DND-41 (cell line): Measurements from ENCODE around the gene SLX4IP.

ENCODE experiments used
- EZH2 ChIP-seq: IDR thresholded peaks from 3 replicates; pipeline ENCODE4 v1.6.1; 2012; ENCODE audit warnings: borderline replicate concordance, low read depth, mild to moderate bottlenecking, moderate library complexity, low read length, inconsistent platforms; ENCODE audit not compliant: severe bottlenecking
- TF ChIP-seq, protein P1 (sequence below): IDR thresholded peaks from 2 replicates; pipeline ENCODE4 v1.5.1; 2012; ENCODE audit warnings: borderline replicate concordance, low read length, moderate library complexity, mild to moderate bottlenecking; ENCODE audit not compliant: poor library complexity, severe bottlenecking; ENCODE audit errors: extremely low read depth

DNA sequence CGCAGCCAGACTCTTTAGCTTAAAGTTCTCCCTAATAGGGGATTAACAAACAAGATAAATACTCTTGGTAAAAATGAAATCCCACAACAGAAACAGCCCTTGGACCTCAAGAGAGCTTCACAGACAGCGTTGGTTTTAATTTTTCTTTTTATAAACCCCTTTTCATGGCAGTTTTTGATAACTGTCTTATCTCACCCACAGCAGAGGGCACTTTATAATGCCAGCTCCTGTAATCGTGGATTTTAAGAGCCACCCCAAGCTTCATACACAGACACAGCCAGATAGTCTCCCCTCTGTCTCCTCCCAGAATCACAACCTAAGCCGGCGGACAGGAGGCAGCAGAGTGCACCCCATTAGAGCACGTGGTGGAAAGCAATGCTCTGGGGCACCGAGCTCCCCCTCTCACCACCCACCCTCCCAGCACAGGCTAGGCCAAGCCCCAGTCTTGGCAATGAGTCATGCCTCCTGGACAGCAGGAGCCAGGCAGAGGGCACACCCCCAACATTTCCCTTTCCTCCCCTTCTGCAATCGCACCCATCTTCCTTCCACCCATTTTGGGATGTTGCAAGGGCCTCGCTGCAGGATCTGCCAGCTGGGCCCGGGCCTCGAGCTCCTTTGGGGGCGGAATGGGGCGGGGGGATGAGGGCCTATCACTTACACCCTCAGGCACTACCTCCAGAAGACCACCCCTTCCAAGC, 236.3 kb downstream of the SLX4IP start:
- TF ChIP-seq, protein P1, sequence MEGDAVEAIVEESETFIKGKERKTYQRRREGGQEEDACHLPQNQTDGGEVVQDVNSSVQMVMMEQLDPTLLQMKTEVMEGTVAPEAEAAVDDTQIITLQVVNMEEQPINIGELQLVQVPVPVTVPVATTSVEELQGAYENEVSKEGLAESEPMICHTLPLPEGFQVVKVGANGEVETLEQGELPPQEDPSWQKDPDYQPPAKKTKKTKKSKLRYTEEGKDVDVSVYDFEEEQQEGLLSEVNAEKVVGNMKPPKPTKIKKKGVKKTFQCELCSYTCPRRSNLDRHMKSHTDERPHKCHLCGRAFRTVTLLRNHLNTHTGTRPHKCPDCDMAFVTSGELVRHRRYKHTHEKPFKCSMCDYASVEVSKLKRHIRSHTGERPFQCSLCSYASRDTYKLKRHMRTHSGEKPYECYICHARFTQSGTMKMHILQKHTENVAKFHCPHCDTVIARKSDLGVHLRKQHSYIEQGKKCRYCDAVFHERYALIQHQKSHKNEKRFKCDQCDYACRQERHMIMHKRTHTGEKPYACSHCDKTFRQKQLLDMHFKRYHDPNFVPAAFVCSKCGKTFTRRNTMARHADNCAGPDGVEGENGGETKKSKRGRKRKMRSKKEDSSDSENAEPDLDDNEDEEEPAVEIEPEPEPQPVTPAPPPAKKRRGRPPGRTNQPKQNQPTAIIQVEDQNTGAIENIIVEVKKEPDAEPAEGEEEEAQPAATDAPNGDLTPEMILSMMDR, result no peak
- no peak for TF ChIP-seq EZH2
